ENCODE results near the gene CHIT1.

Gene CHIT1

GRCh38 chr1:203211812-203212211 lies 17.7 kb downstream of the CHIT1 start:
- no peak for DNase-seq (ENCODE audit: low read depth)
- no peak overlapping the region for H3K4me3 ChIP-seq (ENCODE audit: low read depth, low read length)
- TF ChIP-seq CTCF (IDR thresholded peaks at IDR 0.05; ENCODE audit: low read depth, low read length) (no peak), MAX (IDR thresholded peaks at IDR 0.05; ENCODE audit: low read depth, low read length) (no peak), MYC (IDR thresholded peaks at IDR 0.05; ENCODE audit: low read depth, low read length) (no peak)

GRCh38 chr1:203210988-203211387 lies 18.5 kb downstream of the CHIT1 start:
- TF ChIP-seq MAX (IDR thresholded peaks at IDR 0.05; ENCODE audit: low read depth, low read length) = no peak
- no peak for TF ChIP-seq POLR2A (IDR thresholded peaks at IDR 0.05; ENCODE audit: extremely low read depth, insufficient read length)
- no peak for TF ChIP-seq CTCF (IDR thresholded peaks at IDR 0.05; ENCODE audit: low read depth, low read length)
- TF ChIP-seq MYC (IDR thresholded peaks at IDR 0.05; ENCODE audit: low read depth, low read length) = no peak
- no peak for DNase-seq (ENCODE audit: low read depth)
- H3K4me3 ChIP-seq (ENCODE audit: low read depth, low read length) = no peak overlapping the region

- TF ChIP-seq CTCF (IDR thresholded peaks at IDR 0.05; ENCODE audit: low read depth, low read length) (no peak), MAX (IDR thresholded peaks at IDR 0.05; ENCODE audit: low read depth, low read length) (no peak), POLR2A (IDR thresholded peaks at IDR 0.05; ENCODE audit: extremely low read depth, insufficient read length) (no peak), MYC (IDR thresholded peaks at IDR 0.05; ENCODE audit: low read depth, low read length) (no peak)
- DNase-seq (ENCODE audit: low read depth) = no peak
- H3K4me3 ChIP-seq (ENCODE audit: low read depth, low read length) = no peak overlapping the region
These were observed 19.1 kb downstream of the CHIT1 start for GRCh38 chr1:203210350-203210749.

GRCh38 chr1:203208181-203208580 lies 21.3 kb downstream of the CHIT1 start:
- TF ChIP-seq POLR2A (IDR thresholded peaks at IDR 0.05; ENCODE audit: extremely low read depth, insufficient read length) = no peak
- TF ChIP-seq MAX (IDR thresholded peaks at IDR 0.05; ENCODE audit: low read depth, low read length) = no peak
- no peak for TF ChIP-seq CTCF (IDR thresholded peaks at IDR 0.05; ENCODE audit: low read depth, low read length)
- TF ChIP-seq MYC (IDR thresholded peaks at IDR 0.05; ENCODE audit: low read depth, low read length) = no peak
- H3K4me3 ChIP-seq (ENCODE audit: low read depth, low read length) = no peak overlapping the region
- DNase-seq (ENCODE audit: low read depth) = no peak

- no peak overlapping the region for H3K4me3 ChIP-seq (ENCODE audit: low read depth, low read length)
- no peak for DNase-seq (ENCODE audit: low read depth)
- TF ChIP-seq POLR2A (IDR thresholded peaks at IDR 0.05; ENCODE audit: extremely low read depth, insufficient read length) = no peak
- TF ChIP-seq MYC (IDR thresholded peaks at IDR 0.05; ENCODE audit: low read depth, low read length) = no peak
- TF ChIP-seq CTCF (IDR thresholded peaks at IDR 0.05; ENCODE audit: low read depth, low read length) = no peak
- no peak for TF ChIP-seq MAX (IDR thresholded peaks at IDR 0.05; ENCODE audit: low read depth, low read length)
These were observed 21.7 kb downstream of the CHIT1 start for GRCh38 chr1:203207751-203208150.
